MCF 10A (cell line): ENCODE measurements around the gene SLC9A3. TPM values are rescaled to one million over a fixed set of nuclear protein-coding genes. Genes with fewer than 3 reads are reported as not detected.

Experiments
- BruUV-seq: library from RNA; stranded (reverse); fragments of 400-500 nt; replicated peaks from 2 replicates; lab custom pipeline; 2021; lab: Mats Ljungman, UMichigan
- CTCF ChIA-PET: fragments of 300-600 bp; sonication (Branson Sonifier 250); formaldehyde crosslinking; extraction: SDS; loops from one replicate; lab custom pipeline; 2021; ENCODE audit warnings: antibody characterized with exemption, inconsistent platforms; lab: Yijun Ruan, JAX
- POLR2A ChIA-PET: fragments of 300-600, 350-650 bp; sonication (Branson Sonifier 250); formaldehyde crosslinking; extraction: SDS; loops from one replicate; lab custom pipeline; 2020; ENCODE audit warnings: antibody characterized with exemption, inconsistent platforms; lab: Yijun Ruan, JAX
- DNase-seq: peaks from one replicate; pipeline ENCODE4 v3.0.0-alpha.2; 2018; ENCODE audit not compliant: unreplicated experiment
- H3K27ac Mint-ChIP-seq: one replicate; pipeline ENCODE4 v1.8.0; 2022; ENCODE audit warnings: mild to moderate bottlenecking, low read depth, mixed read lengths; ENCODE audit not compliant: unreplicated experiment
- H3K27me3 Mint-ChIP-seq: one replicate; pipeline ENCODE4 v1.8.0; 2022; ENCODE audit warnings: mixed read lengths; ENCODE audit not compliant: insufficient read depth, unreplicated experiment
- H3K36me3 Mint-ChIP-seq: one replicate; pipeline ENCODE4 v1.8.0; 2022; ENCODE audit warnings: mild to moderate bottlenecking, moderate library complexity, mixed read lengths; ENCODE audit not compliant: insufficient read depth, unreplicated experiment
- H3K4me1 Mint-ChIP-seq: one replicate; pipeline ENCODE4 v1.8.0; 2022; ENCODE audit warnings: mixed read lengths; ENCODE audit not compliant: insufficient read depth, unreplicated experiment
- H3K4me3 Mint-ChIP-seq: one replicate; pipeline ENCODE4 v1.8.0; 2022; ENCODE audit warnings: mild to moderate bottlenecking, moderate library complexity, mixed read lengths; ENCODE audit not compliant: unreplicated experiment
- H3K9me3 Mint-ChIP-seq: one replicate; pipeline ENCODE4 v1.8.0; 2022; ENCODE audit warnings: mixed read lengths; ENCODE audit not compliant: unreplicated experiment
- intact Hi-C: fragments of 100-400 bp; cut with micrococcal nuclease; formaldehyde crosslinking; loops from 2 replicates; pipeline ENCODE4 v1.14.1; 2022
- total RNA-seq: library from RNA; stranded (reverse); gene quantifications from 2 replicates; pipeline ENCODE4 v1.2.3, GENCODE V29; 2022
- TF ChIP-seq, protein P1 (sequence below): fragments of 200-600 bp; IDR thresholded peaks from one replicate; pipeline ENCODE4 v1.8.0; 2022; ENCODE audit warnings: antibody characterized with exemption, mild to moderate bottlenecking; ENCODE audit not compliant: unreplicated experiment

Gene SLC9A3
- total RNA-seq, 1 experiment from 2014 or later = 1.0 TPM

GRCh38 chr5:470961-471749, 53.1 kb downstream of the SLC9A3 start:
- H3K27me3 Mint-ChIP-seq = no peaks in the 10 kb centered on the region
- intact Hi-C loops = loop anchor here (5.0 to 10.0 kb wide), 2 partner anchors 186 to 444 kb away; no protein-coding TSS in a partner anchor
- ChIA-PET POLR2A (interaction anchor here (1.0 to 3.1 kb wide), 13 partner anchors 9 to 432 kb away, joined by 3 to 14 read pairs (median 4); partner anchors contain the start of genes CEP72 and EXOC3), CTCF (interaction anchor here (0.6 kb wide), 2 partner anchors 45 to 432 kb away, joined by 3 read pairs; no protein-coding TSS in a partner anchor)
- H3K4me3 Mint-ChIP-seq = peak overlapping the region; percentile 79
- H3K4me1 Mint-ChIP-seq = peaks cover 12% of the 10 kb centered on the region
- DNase-seq = no peak
- H3K27ac Mint-ChIP-seq = peak overlapping the region; percentile 35
- H3K9me3 Mint-ChIP-seq = no peaks in the 10 kb centered on the region
- no TSS peak for BruUV-seq
- TF ChIP-seq, protein P1, sequence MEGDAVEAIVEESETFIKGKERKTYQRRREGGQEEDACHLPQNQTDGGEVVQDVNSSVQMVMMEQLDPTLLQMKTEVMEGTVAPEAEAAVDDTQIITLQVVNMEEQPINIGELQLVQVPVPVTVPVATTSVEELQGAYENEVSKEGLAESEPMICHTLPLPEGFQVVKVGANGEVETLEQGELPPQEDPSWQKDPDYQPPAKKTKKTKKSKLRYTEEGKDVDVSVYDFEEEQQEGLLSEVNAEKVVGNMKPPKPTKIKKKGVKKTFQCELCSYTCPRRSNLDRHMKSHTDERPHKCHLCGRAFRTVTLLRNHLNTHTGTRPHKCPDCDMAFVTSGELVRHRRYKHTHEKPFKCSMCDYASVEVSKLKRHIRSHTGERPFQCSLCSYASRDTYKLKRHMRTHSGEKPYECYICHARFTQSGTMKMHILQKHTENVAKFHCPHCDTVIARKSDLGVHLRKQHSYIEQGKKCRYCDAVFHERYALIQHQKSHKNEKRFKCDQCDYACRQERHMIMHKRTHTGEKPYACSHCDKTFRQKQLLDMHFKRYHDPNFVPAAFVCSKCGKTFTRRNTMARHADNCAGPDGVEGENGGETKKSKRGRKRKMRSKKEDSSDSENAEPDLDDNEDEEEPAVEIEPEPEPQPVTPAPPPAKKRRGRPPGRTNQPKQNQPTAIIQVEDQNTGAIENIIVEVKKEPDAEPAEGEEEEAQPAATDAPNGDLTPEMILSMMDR = no peak
- H3K36me3 Mint-ChIP-seq = peaks cover 20% of the 10 kb centered on the region

DNA sequence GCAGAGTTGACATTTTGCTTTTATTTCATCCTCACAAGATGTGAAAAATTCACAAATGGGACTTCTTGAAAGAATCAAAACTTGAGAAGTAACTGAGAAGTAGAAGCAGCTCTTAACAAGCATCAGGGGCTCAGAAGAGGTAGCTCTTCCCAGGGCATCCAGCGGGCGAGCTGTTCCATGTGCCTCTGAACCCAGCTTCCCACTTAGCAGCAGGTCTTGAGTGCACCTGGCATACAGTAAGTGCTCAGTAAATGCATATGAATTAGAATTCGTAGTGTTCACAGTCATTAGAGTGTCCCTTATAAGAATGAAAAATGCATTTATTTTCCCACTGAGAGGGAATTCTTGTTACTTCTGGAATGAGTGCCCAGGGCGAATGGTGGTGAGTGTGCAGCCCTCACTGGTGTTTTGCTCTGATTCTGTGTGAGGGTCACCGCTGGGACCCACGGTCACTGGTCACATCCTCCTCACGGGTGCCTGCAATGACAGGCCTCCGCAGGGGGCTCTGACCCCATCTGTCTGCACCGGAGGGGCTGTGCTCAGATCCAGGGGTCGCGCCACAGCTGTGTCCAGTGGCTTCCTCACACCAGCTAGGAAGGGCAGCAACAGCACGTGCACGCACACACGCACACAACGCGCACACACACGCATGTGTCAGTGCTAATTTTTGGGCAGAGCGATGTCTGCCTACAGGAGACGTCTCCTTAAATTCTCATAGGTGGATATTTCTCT, 54.3 kb downstream of the SLC9A3 start:
- Mint-ChIP-seq H3K4me1 (peaks cover 12% of the 10 kb centered on the region), H3K27ac (no peak overlapping the region), H3K27me3 (no peaks in the 10 kb centered on the region), H3K9me3 (no peaks in the 10 kb centered on the region), H3K36me3 (peaks cover 20% of the 10 kb centered on the region), H3K4me3 (no peak overlapping the region)
- intact Hi-C loops = loop anchor here (5.0 to 10.0 kb wide), 2 partner anchors 187 to 445 kb away; no protein-coding TSS in a partner anchor
- ChIA-PET POLR2A (interaction anchor here (1.0 to 1.7 kb wide), 2 partner anchors 9 to 11 kb away, joined by 6 to 7 read pairs; no protein-coding TSS in a partner anchor), CTCF (no interaction called here)
- no peak for DNase-seq
- BruUV-seq = no TSS peak
- TF ChIP-seq, protein P1 = no peak

DNA sequence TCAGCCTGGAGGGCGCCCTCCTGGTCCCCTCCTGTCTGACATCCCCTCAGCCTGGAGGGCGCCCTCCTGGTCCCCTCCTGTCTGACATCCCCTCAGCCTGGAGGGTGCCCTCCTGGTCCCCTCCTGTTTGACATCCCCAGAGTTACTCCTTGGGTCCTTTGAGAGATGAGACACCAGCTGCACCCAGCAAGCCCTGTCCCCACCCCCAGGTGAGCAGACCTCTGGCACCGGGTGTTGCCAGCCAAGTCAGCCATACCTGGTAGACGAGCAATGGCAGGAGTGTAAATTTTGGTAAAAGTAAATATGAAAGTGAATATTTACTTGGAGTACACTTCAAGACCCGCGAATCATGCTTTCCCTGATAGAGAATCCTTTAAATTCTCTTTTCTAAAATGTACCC, 55.8 kb downstream of the SLC9A3 start:
- H3K27me3 Mint-ChIP-seq = no peaks in the 10 kb centered on the region
- no peaks in the 10 kb centered on the region for H3K9me3 Mint-ChIP-seq
- POLR2A ChIA-PET = interaction anchor here (0.8 kb wide), 1 partner anchor 144 kb away, joined by 3 read pairs; the partner anchor contains the start of gene CEP72
- intact Hi-C loops = no loop called here
- no TSS peak for BruUV-seq
- DNase-seq = no peak
- H3K4me1 Mint-ChIP-seq = peaks cover 6% of the 10 kb centered on the region
- H3K27ac Mint-ChIP-seq = no peak overlapping the region
- no peak overlapping the region for H3K4me3 Mint-ChIP-seq
- TF ChIP-seq, protein P1 = no peak
- CTCF ChIA-PET = interaction anchor here (0.6 kb wide), 1 partner anchor 21 kb away, joined by 3 read pairs; no protein-coding TSS in a partner anchor
- peaks cover 30% of the 10 kb centered on the region for H3K36me3 Mint-ChIP-seq
